Panc1 (cell line): ENCODE results near the gene IMPG1.

ENCODE experiments used
- CTCF ChIP-seq: fragments of 450-650 bp; IDR thresholded peaks from 2 replicates; pipeline ENCODE4 v1.5.1; 2017; ENCODE audit warnings: mild to moderate bottlenecking
- POLR2AphosphoS5 ChIP-seq: IDR thresholded peaks from 2 replicates; pipeline ENCODE4 v1.6.1; 2012; ENCODE audit warnings: mild to moderate bottlenecking, low read depth, low read length, moderate library complexity
- REST ChIP-seq, 2 experiments: IDR thresholded peaks; 2 replicates each; pipeline ENCODE4 v1.6.1; 2011 to 2012; ENCODE audit warnings: low read depth in 2 of 2, control low read depth in 1 of 2, low read length in 1 of 2, mild to moderate bottlenecking in 1 of 2, moderate library complexity in 1 of 2; ENCODE audit not compliant: insufficient read depth in 1 of 2
- TCF7L2 ChIP-seq: IDR thresholded peaks from 2 replicates; pipeline ENCODE4 v1.6.1; 2011; ENCODE audit warnings: mild to moderate bottlenecking, low read depth, low read length, inconsistent platforms

- no peak for TF ChIP-seq CTCF
- TF ChIP-seq REST (IDR thresholded peaks at IDR 0.05; ENCODE audit: insufficient read depth in 1 of 2, low read depth in 2 of 2, low read length in 1 of 2), result no peak
- no peak for TF ChIP-seq POLR2AphosphoS5
- no peak for TF ChIP-seq TCF7L2
Observed at GRCh38 chr6:76072562-76072961, at the start of gene IMPG1.
